A673 (cell line): Measurements from ENCODE around the gene SELENOF. TPM values are rescaled to one million over a fixed set of nuclear protein-coding genes. Genes with fewer than 3 reads are reported as not detected.

Source experiments
- BruUV-seq: library from RNA; stranded (reverse); fragments of 400-500 nt; replicated peaks from 2 replicates; lab custom pipeline; 2021; lab: Mats Ljungman, UMichigan
- CTCF ChIA-PET: fragments of 300-600 bp; sonication (Branson Sonifier 250); formaldehyde crosslinking; loops from one replicate; lab custom pipeline; 2022; ENCODE audit warnings: antibody characterized with exemption; lab: Charles Lee
- POLR2A ChIA-PET: fragments of 300-600 bp; sonication (Branson Sonifier 250); formaldehyde crosslinking; loops from one replicate; lab custom pipeline; 2022; ENCODE audit warnings: antibody characterized with exemption; ENCODE audit not compliant: low non-redundant PET; lab: Charles Lee
- DNase-seq: peaks from one replicate; pipeline ENCODE4 v3.0.0-alpha.2; 2015; ENCODE audit warnings: low spot score
- H3K27ac ChIP-seq: fragments of 200-600 bp; sonication (generic); 2 replicates; pipeline ENCODE4 v1.5.1; 2016; ENCODE audit warnings: mixed run types, low read depth, mild to moderate bottlenecking, mixed read lengths, antibody characterized with exemption, low read length; ENCODE audit not compliant: poor library complexity, severe bottlenecking
- H3K27me3 ChIP-seq: fragments of 200-600 bp; sonication (generic); replicated peaks from 2 replicates; pipeline ENCODE4 v1.6.1; 2017; ENCODE audit warnings: mixed run types, low read depth, mild to moderate bottlenecking, mixed read lengths, antibody characterized with exemption, low read length; ENCODE audit not compliant: insufficient read depth, poor library complexity
- H3K36me3 ChIP-seq: fragments of 200-600 bp; sonication (generic); 2 replicates; pipeline ENCODE4 v1.6.1; 2016; ENCODE audit warnings: mixed run types, mild to moderate bottlenecking, mixed read lengths, antibody characterized with exemption, low read length; ENCODE audit not compliant: insufficient read depth, poor library complexity, severe bottlenecking
- H3K4me1 ChIP-seq: fragments of 200-600 bp; sonication (generic); 2 replicates; pipeline ENCODE4 v1.6.1; 2017; ENCODE audit warnings: mixed run types, mild to moderate bottlenecking, mixed read lengths, antibody characterized with exemption, low read length; ENCODE audit not compliant: insufficient read depth, poor library complexity, severe bottlenecking
- H3K4me3 ChIP-seq: fragments of 200-600 bp; sonication (generic); 2 replicates; pipeline ENCODE4 v1.5.1; 2016; ENCODE audit warnings: low read depth, mixed run types, mild to moderate bottlenecking, mixed read lengths, low read length; ENCODE audit not compliant: poor library complexity, severe bottlenecking
- H3K9me3 ChIP-seq: fragments of 200-600 bp; sonication (generic); 2 replicates; pipeline ENCODE4 v1.6.1; 2016; ENCODE audit warnings: mixed run types, low read depth, mild to moderate bottlenecking, mixed read lengths, antibody characterized with exemption, low read length; ENCODE audit not compliant: poor library complexity, severe bottlenecking
- EZH2 ChIP-seq: fragments of 200-600 bp; sonication (generic); IDR thresholded peaks from 2 replicates; pipeline ENCODE4 v1.6.1; 2017; ENCODE audit warnings: borderline replicate concordance, low read depth, mild to moderate bottlenecking, mixed read lengths, antibody characterized with exemption, low read length; ENCODE audit not compliant: poor library complexity, severe bottlenecking
- intact Hi-C: fragments of 100-400 bp; cut with micrococcal nuclease; formaldehyde crosslinking; loops from one replicate; pipeline ENCODE4 v1.10.0; 2022; ENCODE audit not compliant: unreplicated experiment
- total RNA-seq: library from RNA; stranded (reverse); gene quantifications from 2 replicates; pipeline ENCODE4 v1.2.3, GENCODE V29; 2021
- TF ChIP-seq, protein P1 (sequence below): fragments of 300-800, 200-600 bp; sonication (generic); conservative IDR thresholded peaks from 2 replicates; pipeline ENCODE4 v1.5.1; 2017; ENCODE audit warnings: low read depth, mild to moderate bottlenecking, antibody characterized with exemption, low read length, moderate library complexity, mixed read lengths

The SELENOF gene
- total RNA-seq, 1 experiment from 2014 or later: 214 TPM

DNA sequence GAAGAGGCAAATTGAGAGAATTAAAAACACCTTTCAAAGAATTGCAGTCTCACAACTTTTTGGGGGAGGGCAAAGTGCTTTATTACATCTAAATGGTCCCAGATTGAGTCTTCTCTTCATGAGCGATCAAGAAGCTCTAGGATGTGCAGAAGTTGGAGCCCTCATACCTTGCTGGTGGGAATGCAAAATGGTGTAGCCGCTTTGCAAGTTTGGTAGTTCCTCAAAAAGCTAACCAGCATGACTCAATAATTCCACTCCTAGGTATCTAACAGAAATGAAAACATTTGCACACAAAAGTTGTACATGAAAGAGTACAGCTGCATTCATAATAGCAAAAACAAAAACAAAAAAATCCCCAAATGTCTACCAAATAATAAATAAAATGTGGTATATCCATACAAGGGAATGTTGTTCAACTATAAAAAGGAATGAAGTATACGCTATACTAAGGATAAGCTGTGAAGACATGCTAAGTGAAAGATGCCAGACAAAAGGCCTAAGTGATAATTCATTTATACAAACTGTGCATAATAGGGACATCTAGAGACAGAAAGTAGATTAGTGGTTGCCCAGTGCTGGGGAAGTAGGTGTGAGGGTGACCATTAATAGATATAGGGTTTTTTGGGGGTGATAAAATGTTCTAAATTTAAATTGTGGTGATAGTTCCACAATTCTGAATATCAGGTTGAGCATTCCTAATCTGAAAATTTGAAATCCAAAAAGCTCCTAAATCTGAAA lies 55.2 kb downstream of the SELENOF start:
- no peak for DNase-seq
- TF ChIP-seq, protein P1, sequence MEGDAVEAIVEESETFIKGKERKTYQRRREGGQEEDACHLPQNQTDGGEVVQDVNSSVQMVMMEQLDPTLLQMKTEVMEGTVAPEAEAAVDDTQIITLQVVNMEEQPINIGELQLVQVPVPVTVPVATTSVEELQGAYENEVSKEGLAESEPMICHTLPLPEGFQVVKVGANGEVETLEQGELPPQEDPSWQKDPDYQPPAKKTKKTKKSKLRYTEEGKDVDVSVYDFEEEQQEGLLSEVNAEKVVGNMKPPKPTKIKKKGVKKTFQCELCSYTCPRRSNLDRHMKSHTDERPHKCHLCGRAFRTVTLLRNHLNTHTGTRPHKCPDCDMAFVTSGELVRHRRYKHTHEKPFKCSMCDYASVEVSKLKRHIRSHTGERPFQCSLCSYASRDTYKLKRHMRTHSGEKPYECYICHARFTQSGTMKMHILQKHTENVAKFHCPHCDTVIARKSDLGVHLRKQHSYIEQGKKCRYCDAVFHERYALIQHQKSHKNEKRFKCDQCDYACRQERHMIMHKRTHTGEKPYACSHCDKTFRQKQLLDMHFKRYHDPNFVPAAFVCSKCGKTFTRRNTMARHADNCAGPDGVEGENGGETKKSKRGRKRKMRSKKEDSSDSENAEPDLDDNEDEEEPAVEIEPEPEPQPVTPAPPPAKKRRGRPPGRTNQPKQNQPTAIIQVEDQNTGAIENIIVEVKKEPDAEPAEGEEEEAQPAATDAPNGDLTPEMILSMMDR: no peak
- TF ChIP-seq EZH2: no peak
- Histone ChIP-seq H3K9me3 (no peaks in the 10 kb centered on the region), H3K27ac (no peak overlapping the region), H3K36me3 (no peaks in the 10 kb centered on the region), H3K27me3 (no peaks in the 10 kb centered on the region), H3K4me1 (no peaks in the 10 kb centered on the region), H3K4me3 (no peak overlapping the region)
- POLR2A ChIA-PET: no interaction called here
- no TSS peak for BruUV-seq
- intact Hi-C loops: no loop called here
- CTCF ChIA-PET: no interaction called here

DNA sequence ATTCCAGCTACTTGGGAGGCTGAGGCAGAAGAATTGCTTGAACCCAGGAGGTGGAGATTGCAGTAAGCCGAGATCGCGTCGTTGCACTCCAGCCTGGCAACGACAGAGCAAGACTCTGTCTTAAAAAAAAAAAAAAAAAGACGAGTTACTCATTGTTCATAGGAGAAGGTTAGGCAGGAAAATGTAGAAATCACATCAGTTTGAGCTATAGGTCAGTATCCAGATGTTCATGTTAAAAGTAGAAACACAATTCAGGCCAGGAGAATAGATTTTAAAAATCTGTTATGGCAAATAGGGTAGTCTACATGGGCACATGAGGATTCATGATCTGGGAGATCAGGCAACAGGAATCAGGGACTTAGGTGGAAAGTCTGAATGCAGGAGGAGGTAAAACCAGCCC lies 57.7 kb downstream of the SELENOF start:
- no peak for DNase-seq
- no peaks in the 10 kb centered on the region for H3K36me3 ChIP-seq
- TF ChIP-seq EZH2: no peak
- TF ChIP-seq, protein P1: no peak
- H3K4me1 ChIP-seq: no peaks in the 10 kb centered on the region
- intact Hi-C loops: no loop called here
- BruUV-seq: no TSS peak
- H3K4me3 ChIP-seq: no peak overlapping the region
- CTCF ChIA-PET: no interaction called here
- H3K27ac ChIP-seq: no peak overlapping the region
- H3K27me3 ChIP-seq: no peaks in the 10 kb centered on the region
- no peaks in the 10 kb centered on the region for H3K9me3 ChIP-seq
- POLR2A ChIA-PET: no interaction called here

DNA sequence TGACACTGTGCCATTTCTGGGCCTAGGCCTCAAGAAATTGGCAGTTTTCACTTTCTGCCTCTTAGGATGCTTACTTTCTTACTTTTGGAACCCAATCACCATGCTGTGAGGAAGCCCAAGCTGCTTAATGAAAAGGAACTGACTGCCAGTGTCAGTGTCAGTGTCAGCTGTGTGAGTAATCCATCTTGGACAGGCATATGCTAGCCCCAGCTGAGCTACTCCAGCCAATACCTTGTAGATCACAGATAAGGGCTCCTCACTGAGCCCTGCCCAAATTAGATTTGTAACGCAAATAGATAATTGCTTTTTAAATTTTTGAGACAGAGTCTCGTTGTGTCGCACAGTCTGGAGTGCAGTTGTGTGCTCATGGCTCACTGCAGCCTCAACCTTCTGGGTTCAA lies 59.6 kb downstream of the SELENOF start:
- DNase-seq: no peak
- POLR2A ChIA-PET: no interaction called here
- CTCF ChIA-PET: no interaction called here
- Histone ChIP-seq H3K4me1 (no peaks in the 10 kb centered on the region), H3K27me3 (no peaks in the 10 kb centered on the region), H3K36me3 (no peaks in the 10 kb centered on the region), H3K4me3 (no peak overlapping the region), H3K9me3 (no peaks in the 10 kb centered on the region), H3K27ac (no peak overlapping the region)
- BruUV-seq: no TSS peak
- no peak for TF ChIP-seq EZH2
- intact Hi-C loops: no loop called here
